Ecto neural progenitor cell (in vitro differentiated cells): ENCODE measurements around the gene SUPT16H.
"Not testable (repeated sequence)": the region's sequence is repeated elsewhere in the genome, so short reads cannot be mapped to it uniquely, and the experiment has no call there.

Experiments
- DNase-seq: peaks from one replicate; pipeline ENCODE4 v3.0.0-alpha.2; 2018; ENCODE audit warnings: low spot score

The SUPT16H gene

DNA sequence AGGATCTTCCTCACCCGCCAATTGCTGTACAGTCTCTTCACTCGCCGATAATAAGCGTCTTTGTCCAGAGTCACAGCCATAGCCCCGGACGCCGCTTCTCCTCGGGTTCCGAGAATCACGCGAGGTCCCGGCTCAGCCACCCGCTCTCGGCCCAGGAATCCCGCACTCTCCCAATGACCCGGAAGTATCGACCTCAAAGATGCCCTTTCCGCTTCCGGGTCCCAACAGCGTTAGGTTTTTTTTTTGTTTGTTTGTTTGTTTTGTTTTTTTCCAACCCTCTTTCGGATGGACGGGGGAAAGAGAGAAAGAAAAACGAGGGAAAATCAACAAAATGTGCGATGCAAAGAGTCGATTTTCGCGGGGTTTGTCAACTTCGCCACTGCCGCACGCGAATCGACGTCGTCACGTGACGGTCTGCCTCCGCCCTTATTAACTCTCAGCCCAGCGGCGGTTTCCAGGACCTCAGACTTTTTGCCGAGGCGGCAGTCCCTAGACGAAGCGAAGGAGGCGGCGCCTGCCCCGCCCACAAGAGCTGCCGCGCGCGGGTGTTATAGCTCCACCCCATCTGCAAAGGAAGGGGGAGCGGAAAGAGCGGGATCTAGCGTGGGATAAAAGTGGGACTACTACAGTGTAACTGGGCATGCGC is at the start of gene SUPT16H:
TSS of gene SUPT16H (minus strand) at position 172 of the 646 bp plus-strand sequence. CDS start at position 80, 92 bp downstream.
- DNase-seq = peak; percentile 96

DNA sequence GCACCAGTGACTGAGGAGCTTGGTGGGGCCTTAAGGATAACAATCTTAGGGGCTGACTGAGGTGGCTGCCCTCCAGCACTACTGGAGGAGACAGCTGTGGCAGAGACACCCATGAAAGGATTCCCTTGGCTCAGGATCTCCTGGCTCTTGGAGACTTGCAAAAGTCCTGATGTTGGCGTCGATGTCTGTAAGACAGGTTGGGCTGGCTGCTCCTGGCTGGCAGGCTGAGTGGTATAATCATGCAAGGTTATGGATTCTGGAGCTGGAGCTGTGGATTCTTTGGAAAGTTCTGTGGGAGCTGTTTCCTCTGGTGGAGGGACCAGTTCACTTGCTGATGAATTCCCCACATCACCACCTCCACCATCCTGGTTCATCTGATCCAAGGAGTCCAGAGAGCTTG is 47.3 kb upstream of the SUPT16H start:
- DNase-seq = no peak

DNA sequence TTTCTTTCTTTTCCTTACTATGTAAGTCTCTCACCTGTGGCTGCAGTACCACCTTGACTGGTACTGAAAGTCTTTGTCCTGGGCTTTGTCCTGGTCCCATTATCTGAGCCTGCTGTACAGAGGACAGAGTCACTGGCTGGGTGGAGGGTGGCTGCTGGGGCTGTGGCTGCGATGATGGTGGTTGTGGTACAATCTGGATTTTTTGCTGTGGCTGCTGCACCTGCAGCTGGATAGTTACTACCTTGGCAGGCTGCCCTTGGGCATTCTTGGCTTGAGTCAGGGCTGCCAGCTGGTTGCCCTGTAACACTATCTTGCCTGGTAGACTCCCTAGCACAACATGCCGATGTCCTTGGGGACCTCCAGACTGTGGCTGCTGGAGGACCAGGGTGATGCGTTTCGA is 45.1 kb upstream of the SUPT16H start:
- DNase-seq = no peak

DNA sequence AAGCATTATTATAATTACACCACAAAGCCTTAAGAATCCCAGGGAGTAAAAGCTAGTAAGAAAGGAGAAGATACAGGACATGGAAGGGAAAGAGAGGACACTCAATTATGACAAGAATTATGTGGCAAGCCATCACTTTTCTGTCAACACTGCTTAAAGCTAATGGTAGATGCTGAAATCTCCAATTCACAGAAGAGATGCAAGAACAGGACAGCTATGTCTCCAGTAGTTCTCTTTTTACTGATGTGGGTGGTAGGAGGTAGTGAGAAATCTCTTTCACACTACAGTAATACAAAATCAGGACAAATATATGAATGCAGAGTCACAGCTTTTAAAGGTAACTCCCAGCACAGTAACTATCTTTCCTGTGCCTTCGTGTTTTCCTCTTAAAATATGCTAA is 42.9 kb upstream of the SUPT16H start:
- no peak for DNase-seq

DNA sequence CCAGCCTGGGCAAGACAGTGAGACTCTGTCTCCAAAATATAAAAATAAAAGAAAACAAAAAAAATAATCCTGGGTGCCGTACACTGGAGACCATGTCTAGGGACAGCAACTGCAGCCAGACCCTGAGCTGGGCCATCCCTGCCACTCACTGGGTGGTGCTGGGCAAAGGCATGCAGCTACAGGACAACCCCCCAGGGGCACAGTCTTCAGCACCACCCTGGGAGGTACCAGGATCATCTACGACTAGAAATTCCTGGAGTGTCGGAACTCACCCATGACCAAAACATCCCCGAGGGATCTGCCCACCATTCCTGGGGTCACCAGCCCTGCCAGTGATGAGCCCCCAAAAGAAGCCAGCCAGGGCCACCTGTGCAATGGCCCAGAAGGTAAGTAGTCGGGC is 35.7 kb upstream of the SUPT16H start:
- no peak for DNase-seq

DNA sequence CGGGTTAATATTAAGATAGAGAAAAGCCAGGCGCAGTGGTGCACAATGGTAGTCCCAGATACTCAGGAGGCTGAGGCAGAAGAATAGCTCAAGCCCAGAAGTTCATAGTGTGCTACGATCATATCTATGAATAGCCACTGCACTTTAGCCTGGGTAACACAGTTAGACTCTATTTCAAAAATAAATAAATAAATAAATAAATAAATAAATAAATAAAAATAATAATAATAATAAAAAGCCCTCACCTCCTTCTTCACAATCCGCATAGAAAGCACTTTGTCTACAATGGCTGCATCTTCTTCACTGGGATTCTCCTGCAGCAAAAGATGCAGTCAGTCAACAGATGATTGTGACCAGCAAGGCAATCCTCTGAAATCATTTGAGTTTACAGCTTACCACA is 31.5 kb upstream of the SUPT16H start:
- no peak for DNase-seq

DNA sequence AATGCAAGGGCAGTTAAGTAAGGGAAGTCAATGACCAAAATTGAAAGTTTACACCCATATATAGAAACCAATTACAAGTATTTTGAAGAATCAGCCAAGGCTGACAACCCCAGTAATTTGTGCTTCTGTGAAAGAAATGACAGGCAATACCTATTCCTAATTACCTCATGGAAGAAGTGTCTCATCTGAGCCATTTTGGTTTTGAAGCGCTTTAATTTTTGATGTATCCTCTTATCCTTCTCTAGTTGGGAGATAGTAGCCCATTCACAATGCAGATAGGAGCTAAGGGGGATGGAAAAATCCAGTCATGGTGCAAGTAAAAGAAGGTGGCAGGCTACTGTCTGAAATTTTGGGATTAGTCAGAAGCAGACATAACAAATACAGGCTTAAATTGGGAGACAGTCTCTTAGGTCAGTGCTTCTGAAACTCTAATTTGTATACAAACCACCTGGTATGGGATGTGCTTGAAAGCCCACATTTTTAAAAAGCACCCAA is 30.4 kb upstream of the SUPT16H start:
- DNase-seq = no peak

DNA sequence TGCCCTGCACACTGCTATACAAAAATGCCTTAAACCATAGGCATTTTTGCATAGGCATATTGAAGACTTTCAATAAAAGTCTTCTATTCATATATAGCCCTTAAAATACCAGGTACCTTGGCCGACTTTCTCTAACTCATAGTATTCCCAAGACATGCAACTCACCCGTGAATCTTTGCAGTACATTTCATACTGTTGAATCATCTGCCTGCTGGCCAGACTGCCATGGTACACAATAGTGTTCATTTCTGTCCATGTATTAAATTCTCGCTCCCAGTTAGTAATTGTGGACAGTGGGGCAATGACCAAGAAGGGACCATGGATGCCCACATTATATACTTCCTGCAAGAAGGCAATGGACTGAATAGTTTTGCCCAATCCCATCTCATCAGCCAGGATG is 24.3 kb upstream of the SUPT16H start:
- no peak for DNase-seq

DNA sequence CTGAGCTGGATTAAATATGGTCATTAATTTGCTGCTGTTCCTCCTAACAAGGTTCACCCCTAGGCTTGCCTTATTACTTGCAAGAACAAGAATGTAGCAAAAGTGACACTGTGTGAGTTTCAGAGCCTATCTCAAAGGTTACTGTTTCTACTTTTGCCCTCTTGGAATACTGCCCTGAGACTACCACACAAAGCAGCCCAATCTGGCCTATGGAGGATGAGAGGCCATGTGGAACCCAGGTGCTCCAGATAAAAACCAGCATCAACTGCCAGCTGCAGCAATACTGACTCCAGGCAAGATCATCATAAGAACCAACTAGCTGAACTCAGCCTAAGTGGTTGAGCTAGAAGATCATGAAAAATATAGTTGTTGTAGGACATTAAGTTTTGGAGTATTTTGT is 22.4 kb upstream of the SUPT16H start:
- DNase-seq = no peak

DNA sequence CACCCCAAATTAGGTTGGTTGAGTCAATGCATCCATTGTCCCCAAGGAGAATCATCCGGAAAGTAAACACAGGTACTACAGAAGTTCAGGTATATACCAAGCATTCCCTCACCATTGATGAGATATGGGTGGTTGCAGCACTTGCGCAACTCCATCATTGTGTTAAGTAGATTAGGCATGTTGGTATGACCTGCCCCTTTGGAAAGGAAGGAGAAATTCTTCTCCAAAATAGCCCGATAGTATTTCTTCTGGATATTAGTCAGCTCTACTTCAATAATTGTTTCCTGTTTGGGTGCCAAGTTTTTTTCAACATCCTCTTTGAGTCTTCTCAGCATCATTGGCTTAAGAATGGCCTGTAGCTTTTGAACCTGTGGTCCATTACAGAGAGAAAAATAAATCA is 21.3 kb upstream of the SUPT16H start:
- DNase-seq = no peak

DNA sequence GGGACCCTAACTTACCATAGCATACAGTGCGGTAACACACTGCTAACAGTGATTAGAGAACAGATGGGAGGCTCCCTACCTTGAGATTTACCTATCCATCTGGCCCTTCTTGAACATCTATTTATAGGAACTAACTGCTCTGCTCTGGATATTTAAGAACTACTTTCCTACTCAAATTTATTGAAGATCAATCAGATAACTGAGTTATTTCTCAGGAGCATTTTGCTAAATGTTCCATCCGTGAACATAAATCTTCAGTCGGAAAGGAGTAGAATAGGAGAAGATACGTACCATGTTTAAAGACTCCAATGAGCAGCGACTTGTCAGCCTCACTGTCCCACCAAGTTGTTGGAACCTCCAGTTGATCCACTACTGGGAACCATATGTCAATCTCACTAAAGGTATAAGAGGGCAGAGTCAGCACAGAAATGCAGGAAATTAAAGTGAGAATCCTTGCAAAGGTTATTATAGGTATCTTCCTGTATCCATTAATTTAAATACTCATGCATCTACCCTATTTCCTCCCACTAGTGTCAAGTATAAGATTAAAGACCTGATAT is 15.6 kb upstream of the SUPT16H start:
- no peak for DNase-seq

DNA sequence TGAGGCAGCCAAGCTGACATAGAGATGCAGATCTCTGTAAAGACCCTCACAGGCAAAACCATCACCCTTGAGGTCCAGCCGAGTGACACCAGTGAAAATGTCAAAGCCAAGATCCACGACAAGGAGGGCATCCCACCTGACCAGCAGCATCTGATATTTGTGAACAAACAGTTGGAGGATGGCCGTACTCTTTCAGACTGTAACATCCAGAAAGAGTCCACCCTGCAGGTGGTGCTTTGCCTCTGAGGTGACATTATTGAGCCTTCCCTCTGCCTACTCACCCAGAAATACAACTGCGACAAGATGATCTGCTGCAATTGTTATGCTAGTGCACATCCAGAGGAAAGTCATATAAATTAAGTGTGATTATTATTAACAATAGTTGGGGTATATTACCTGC is 15.1 kb upstream of the SUPT16H start:
- DNase-seq = no peak

DNA sequence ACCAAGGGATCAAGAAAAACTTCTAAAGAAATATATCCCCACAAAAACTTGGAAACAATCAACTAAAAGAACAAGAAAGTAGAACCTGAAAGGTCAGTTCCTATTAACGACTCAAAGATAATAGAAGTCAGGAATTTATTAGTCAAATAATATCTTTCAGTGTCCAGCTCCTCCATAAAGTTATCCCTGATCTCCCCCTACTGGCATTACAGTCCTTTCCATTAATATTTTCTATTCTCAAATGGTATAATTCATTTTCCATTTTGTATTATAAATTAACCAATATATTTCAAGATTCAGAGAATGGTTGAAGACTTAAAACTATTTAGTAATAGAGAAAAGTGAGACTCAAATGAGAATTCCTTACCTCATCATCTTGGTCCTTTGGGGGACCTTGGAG is 11.6 kb upstream of the SUPT16H start:
- no peak for DNase-seq

DNA sequence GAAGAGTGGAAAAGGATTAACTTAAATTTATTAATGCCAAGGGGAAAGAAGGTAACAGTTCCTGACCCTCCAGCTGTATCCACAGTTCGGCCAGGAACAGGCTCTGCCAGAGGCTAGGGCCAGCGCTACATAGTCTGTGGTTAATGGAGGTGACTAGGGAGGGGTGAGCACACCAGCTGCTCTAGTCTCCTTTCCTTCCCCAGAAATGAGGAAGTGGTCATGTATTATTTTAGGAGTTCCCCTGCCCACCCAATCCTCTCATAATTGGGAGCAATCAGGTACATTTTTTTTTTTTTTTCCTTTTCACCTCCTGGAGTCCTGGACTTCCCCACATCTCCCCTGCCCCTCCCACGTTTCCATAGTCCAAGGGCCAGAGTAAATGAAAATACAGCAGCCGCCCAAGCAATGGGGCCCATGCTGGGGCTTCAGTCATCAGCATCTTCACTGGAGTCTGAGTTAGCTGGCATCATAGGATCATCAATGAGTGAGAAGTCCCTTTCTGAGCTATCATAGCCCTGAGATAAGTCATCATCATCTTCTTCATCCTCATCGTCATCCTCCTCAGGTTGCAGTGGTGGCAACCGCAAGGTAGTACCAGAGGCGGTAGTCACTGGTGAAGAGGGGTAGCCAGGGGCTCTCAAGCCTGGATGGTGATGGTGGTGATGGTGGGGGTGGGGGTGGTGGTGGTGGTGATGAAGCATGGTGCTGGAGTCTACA is 1.5 kb upstream of the SUPT16H start:
- no peak for DNase-seq

DNA sequence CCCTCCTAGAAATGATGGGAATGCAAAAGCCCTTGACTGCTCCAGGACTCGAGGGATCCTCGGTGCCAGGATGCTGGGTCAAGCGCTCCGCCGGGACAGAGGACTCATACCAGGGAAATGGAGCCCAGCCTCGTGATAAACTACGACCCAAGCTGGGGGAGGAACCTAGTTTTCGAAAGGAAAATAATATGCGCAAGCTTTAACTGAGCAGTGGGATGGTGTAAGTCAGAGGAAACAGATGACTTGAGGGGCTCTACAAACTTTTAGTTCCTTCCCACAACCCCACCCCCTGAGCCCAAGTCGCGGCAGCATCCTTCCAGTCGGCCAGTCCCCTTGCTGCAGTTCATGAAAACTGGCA is 654 bp upstream of the SUPT16H start:
- no peak for DNase-seq

DNA sequence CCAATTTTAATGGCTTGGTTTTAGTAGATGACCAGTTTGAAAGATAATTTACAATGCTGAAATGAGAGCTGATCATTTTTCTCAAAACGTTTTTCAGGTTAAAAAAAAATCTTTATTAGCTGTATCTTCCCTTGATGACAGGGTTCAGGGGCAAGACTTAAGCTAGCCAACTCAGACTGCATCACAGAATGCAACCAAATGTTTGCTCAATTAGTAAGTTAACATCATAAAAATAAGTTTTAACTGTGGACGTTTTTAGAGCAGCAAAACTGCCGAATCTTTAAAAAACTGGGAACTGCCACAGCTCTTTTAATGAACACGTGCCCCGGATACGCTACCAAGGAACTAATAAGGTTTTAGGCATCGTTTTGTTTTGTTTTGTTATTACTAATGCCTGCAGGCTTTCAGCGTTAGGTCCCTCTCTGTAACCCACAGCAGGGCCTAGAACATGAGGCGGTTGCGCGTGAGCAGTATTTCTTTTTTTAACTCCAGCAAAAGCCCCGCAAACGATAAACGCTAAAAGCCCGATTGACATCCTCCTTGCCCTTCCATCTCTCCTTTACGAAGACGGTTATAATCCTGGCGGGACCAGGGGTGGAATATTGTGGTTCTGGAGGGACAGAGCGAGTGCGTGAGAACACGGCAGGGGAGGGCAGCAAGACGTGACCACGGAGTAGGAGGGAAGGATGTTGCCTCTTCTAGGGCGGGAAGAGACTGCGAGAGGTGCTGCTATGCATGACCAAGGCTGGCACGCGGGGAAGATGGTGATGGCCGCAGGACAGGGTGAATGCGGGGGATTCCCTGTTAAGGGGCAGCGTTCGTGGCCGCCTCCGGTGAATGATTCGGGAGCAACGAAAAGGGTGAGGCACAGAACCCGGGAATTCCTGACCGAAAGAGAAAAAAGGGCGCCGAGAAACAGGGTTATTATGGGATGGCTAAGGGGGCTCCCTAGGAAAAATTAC is 652 bp downstream of the SUPT16H start:
- DNase-seq = no peak

DNA sequence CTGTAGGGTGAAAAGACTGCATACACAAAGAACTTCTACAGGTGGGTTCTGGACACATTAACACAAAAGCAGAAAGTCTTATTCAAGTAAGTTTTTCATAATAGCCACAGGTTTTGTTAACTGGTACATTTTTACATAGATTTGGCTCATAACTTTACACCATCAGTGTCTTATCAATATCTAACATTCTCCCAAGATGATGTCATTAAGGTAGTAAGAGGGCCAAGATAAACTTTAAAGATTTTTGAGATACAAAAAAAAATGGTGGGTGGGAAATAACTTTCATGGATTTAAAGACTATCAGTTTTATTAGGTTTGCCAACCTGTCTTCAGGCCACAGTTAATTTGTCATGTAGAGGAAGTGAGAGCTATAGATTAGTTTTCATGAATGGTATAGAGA is 1.7 kb downstream of the SUPT16H start:
- DNase-seq = no peak

DNA sequence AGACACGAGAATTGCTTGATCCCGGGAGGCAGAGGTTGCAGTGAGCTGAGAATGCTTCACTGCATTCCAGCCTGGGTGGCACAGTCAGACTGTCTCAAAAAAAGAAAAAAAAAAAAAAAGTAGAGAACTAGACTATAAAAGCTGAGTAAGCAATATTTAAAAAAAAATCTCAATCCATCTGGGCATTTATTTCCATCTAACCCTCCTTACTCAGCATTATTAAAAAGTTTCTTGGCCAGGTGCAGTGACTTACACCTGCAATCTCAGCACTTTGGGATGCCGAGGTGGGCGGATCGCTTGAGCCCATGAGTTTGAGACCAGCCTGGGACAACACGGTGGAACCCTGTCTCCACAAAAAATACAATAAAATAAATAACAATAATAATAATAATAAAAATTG is 4.5 kb downstream of the SUPT16H start:
- DNase-seq = no peak

DNA sequence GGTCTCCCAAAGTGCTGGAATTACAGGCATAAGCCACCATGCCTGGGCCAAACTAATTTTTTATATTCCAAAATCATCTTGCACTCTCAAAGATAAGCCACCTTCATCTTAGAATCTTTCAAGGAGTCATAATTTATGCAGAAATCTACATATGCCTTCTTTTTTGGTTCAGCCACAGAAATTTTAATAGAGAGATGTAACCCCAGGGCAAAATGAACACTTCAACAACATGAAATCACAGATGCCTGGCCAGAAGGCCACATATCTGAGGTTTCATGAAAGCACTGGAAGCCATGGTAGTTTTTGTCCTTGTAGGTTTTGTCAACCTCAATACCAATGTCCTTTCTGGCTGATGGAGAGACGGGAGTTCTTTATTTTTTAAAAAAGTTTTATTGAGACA is 9.8 kb downstream of the SUPT16H start:
- no peak for DNase-seq

DNA sequence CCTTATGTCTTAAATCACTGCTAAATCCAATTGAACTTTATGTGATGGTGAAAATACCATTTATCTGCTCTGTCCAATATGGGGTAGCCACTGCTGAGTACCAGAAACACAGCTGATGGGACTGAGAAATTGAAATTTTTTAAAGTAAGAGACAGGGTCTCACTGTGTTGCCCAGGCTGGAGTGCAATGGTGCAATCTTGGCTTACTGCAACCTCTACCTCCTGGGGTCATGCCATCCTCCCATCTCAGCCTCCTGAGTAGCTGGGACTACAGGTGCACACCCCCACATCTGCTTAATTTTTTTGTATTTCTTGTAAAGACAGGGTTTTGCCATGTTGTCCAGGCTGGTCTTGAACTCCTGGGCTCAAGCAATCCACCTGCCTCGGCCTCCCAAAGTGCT is 11.0 kb downstream of the SUPT16H start:
- DNase-seq = not testable (repeated sequence)

DNA sequence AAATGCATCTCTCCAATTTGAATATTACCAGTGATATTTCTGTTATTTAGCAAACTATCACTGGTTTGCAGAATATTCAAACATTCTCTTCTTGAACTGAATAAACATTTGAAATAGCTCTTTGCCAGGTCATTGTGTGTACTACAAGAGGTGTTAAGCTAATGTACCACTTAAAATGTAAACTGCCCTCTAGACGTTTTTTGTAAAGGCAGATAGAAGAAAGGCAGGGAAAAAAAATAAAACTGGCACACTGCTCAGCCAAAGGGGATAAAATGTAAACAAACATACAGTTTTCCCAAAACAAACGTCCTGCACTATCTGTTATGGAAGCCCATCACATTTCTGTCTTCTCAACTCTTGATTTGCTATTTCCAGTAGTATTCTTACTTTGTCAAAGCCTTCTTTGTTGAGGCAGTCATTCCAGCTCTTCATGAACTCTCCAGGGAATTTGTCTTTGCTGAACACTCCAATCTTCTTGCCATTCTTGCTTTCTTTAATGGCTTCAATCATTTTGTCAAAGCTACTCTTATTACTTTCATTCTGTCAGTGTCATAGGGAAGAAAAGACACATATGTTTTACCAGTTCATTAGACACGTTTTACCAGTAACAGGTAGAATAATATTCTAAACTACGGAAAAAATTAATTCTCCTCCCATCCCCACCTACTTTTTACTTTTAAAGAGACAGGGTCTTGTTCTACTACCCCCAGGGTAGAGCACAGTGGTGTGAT is 13.7 kb downstream of the SUPT16H start:
- DNase-seq = no peak
